B cell (primary cell): ENCODE measurements around the gene SGCA. TPM values are rescaled to one million over a fixed set of nuclear protein-coding genes. Genes with fewer than 3 reads are reported as not detected.
A peak's percentile ranks its signal among the peaks of the same experiment; 100 is the strongest.

ENCODE experiments used
- ATAC-seq: fragments of 200-7000 bp; cut with Tn5 transposase; one replicate; pipeline ENCODE4 v1.10.0; 2021; ENCODE audit warnings: low read depth, mild to moderate bottlenecking, moderate number of reproducible peaks, moderate library complexity
- CTCF ChIA-PET: fragments of 350-600 bp; sonication (Branson Sonifier 250); formaldehyde crosslinking; loops from one replicate; lab custom pipeline; 2021; ENCODE audit warnings: antibody characterized with exemption, inconsistent platforms; lab: Charles Lee
- POLR2A ChIA-PET: fragments of 350-600 bp; sonication (Branson Sonifier 250); formaldehyde crosslinking; loops from one replicate; lab custom pipeline; 2021; ENCODE audit warnings: antibody characterized with exemption; lab: Charles Lee
- DNase-seq: peaks from one replicate; pipeline ENCODE4 v3.0.0; 2013
- H2AFZ ChIP-seq: 2 replicates; pipeline ENCODE4 v1.6.1; 2012; ENCODE audit warnings: mild to moderate bottlenecking, low read depth, low read length; ENCODE audit not compliant: insufficient read depth, poor library complexity, severe bottlenecking
- H3K27ac ChIP-seq, 2 donors: 1 replicate in 1 of 2; 2 replicates in 1 of 2; pipeline ENCODE4 v1.5.1; 2012 to 2013; ENCODE audit warnings: low read length in 2 of 2, mild to moderate bottlenecking in 2 of 2, moderate library complexity in 1 of 2
- H3K27me3 ChIP-seq, 4 experiments: fragments of 200-600 bp in 1 of 4; sonication (generic) in 1 of 4; replicated peaks in 1 of 4; 1 replicate in 2 of 4; 2 replicates in 2 of 4; pipeline versions ENCODE4 v1.6.1 to v1.7.0; 2013 to 2016; ENCODE audit warnings: low read length in 3 of 4, mild to moderate bottlenecking in 2 of 4, mixed read lengths in 1 of 4, moderate library complexity in 1 of 4; ENCODE audit not compliant: insufficient read depth in 4 of 4, control insufficient read depth in 3 of 4; ENCODE audit errors: control extremely low read depth in 1 of 4
- H3K36me3 ChIP-seq, 2 experiments: replicated peaks in 1 of 2; 1 replicate in 1 of 2; 2 replicates in 1 of 2; pipeline versions ENCODE4 v1.6.1 to v1.7.1; 2013; ENCODE audit warnings: low read length in 1 of 2; ENCODE audit not compliant: insufficient read depth in 2 of 2, control insufficient read depth in 1 of 2; ENCODE audit errors: control extremely low read depth in 1 of 2, extremely low read depth in 1 of 2
- H3K4me1 ChIP-seq, 2 donors: fragments of 200-600 bp in 1 of 2; sonication (generic) in 1 of 2; 1 replicate in 1 of 2; 2 replicates in 1 of 2; pipeline versions ENCODE4 v1.5.1 to v1.6.1; 2013 to 2017; ENCODE audit warnings: low read length in 2 of 2; ENCODE audit not compliant: control insufficient read depth in 2 of 2, insufficient read depth in 2 of 2
- H3K4me2 ChIP-seq: replicated peaks from 2 replicates; pipeline ENCODE3; 2012; ENCODE audit warnings: mild to moderate bottlenecking, low read depth, low read length; ENCODE audit not compliant: poor library complexity, severe bottlenecking
- H3K4me3 ChIP-seq, 5 experiments: fragments of 200-600 bp in 1 of 5; sonication (generic) in 1 of 5; 1 replicate in 3 of 5; 2 replicates in 2 of 5; pipeline versions ENCODE4 v1.5.1 to v1.7.0; 2011 to 2016; ENCODE audit warnings: low read length in 4 of 5, mild to moderate bottlenecking in 4 of 5, low read depth in 2 of 5, control low read depth in 1 of 5, moderate library complexity in 1 of 5; ENCODE audit not compliant: insufficient read depth in 1 of 5; ENCODE audit errors: control extremely low read depth in 1 of 5, extremely low read depth in 1 of 5
- H3K79me2 ChIP-seq: fragments of 200-600 bp; sonication (generic); one replicate; pipeline ENCODE4 v1.6.0; 2016; ENCODE audit warnings: low read length; ENCODE audit not compliant: control insufficient read depth, insufficient read depth
- H3K9ac ChIP-seq: fragments of 200-600 bp; sonication (generic); 2 replicates; pipeline ENCODE4 v1.6.1; 2017; ENCODE audit warnings: mild to moderate bottlenecking, low read length, moderate library complexity
- H3K9me3 ChIP-seq, 3 donors: one replicate each; pipeline versions ENCODE4 v1.6.1 to v1.7.1; 2013; ENCODE audit warnings: low read length in 2 of 3; ENCODE audit not compliant: control insufficient read depth in 2 of 3, insufficient read depth in 1 of 3; ENCODE audit errors: control extremely low read depth in 1 of 3
- H4K20me1 ChIP-seq: 2 replicates; pipeline ENCODE4 v1.6.0; 2012; ENCODE audit warnings: mild to moderate bottlenecking, low read length; ENCODE audit not compliant: insufficient read depth, control insufficient read depth, poor library complexity, severe bottlenecking
- H3K27ac Mint-ChIP-seq: one replicate; pipeline ENCODE4 v1.8.0; 2021; ENCODE audit warnings: mixed read lengths
- H3K27me3 Mint-ChIP-seq: one replicate; pipeline ENCODE4 v1.8.0; 2021; ENCODE audit warnings: mixed read lengths
- H3K4me1 Mint-ChIP-seq: one replicate; pipeline ENCODE4 v1.8.0; 2021; ENCODE audit warnings: mixed read lengths
- H3K4me3 Mint-ChIP-seq: one replicate; pipeline ENCODE4 v1.8.0; 2021; ENCODE audit warnings: mixed read lengths
- H3K9me3 Mint-ChIP-seq: one replicate; pipeline ENCODE4 v1.8.0; 2022; ENCODE audit warnings: mixed read lengths; ENCODE audit not compliant: insufficient read depth
- EZH2 ChIP-seq: IDR thresholded peaks from 2 replicates; pipeline ENCODE4 v1.6.1; 2012; ENCODE audit warnings: borderline replicate concordance, low read depth, mild to moderate bottlenecking, moderate library complexity, low read length; ENCODE audit not compliant: insufficient read depth, poor library complexity, severe bottlenecking
- WGBS: methylation state at CpG from one replicate; pipeline ENCODE4 v1.1.5; 2013; ENCODE audit warnings: missing lambda C conversion rate; ENCODE audit not compliant: insufficient coverage; 5-methylcytosine and 5-hydroxymethylcytosine counted together
- intact Hi-C: fragments of 100-400 bp; cut with micrococcal nuclease; formaldehyde crosslinking; loops from one replicate; pipeline ENCODE4 v1.10.0; 2022
- polyA plus RNA-seq: library from polyadenylated mRNA; depleted of rRNA; stranded (reverse); fragments of >200 nt; gene quantifications from 2 replicates; pipeline ENCODE4 v1.2.3, GENCODE V29; 2012
- total RNA-seq, 2 donors: library from RNA; stranded (reverse); fragments of 120-200 nt in 1 of 2; gene quantifications; 1 replicate in 1 of 2; 2 replicates in 1 of 2; pipeline versions ENCODE4 v1.2.3 to v1.2.4, GENCODE V29; 2013 to 2022
- TF ChIP-seq, protein P1 (sequence below): fragments of 200-600 bp; IDR thresholded peaks from one replicate; pipeline ENCODE4 v1.8.0; 2022; ENCODE audit warnings: antibody characterized with exemption, mild to moderate bottlenecking

The SGCA gene
- total and polyA plus RNA-seq, 2 donors (not counting 1 experiment from before 2014, with no cell fraction given) = 4.4 to 4.5 TPM

DNA sequence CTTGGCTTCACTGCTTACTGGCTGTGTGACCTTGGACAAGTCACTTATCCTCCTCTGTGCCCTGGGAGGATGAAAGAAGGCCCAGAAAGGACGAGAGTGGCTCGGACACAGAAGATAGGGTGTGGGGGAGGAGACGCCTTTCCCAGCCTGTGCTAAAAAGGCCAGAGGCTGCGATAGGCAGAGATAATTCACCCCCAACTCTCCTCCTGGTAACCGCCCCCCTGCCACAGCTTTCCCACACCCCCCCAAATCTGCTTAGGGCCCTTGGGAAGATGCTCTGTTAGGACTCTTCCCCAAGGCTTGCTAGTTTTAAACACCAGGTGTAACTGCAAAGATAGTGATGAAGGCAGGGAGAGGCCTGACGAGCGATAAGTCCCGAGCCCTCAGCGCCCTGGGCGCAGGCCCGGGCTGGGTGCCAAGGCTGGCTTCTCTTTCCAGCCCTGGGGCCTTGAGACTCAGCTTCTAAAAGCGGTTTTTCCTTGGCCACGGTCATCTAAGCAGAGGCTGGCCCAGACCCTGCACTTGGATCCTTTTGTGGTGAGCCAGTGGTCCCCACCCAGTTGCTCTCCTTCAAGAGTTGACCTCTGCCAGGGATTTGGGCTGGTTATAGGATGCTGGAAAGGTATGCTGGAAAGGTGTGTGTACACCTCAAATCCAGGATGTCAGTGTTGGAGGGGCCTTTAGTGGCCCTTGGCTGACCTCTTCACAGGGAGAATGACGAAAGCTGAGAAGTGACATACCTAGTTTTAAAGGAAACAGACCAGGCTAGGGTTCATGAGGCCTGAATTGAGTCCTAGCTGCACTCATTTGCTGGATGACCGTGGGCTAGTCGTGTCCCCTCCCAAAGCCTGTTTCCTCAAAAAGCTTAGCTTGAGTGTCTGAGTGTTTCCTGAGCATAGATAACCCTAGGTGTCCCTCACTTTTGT lies 11.9 kb upstream of the SGCA start:
- Mint-ChIP-seq H3K4me3 (no peak overlapping the region), H3K9me3 (no peaks in the 10 kb centered on the region), H3K27ac (peak overlapping the region; percentile 71), H3K4me1 (peaks cover 21% of the 10 kb centered on the region), H3K27me3 (no peaks in the 10 kb centered on the region)
- ChIA-PET POLR2A (interaction anchor here (0.7 kb wide), 1 partner anchor 10 kb away, joined by 13 read pairs; no protein-coding TSS in a partner anchor), CTCF (interaction anchor here (0.6 to 3.4 kb wide), 8 partner anchors 10 to 1203 kb away, joined by 3 to 18 read pairs (median 5); no protein-coding TSS in a partner anchor)
- ATAC-seq (no peak), DNase-seq (no peak)
- Histone ChIP-seq H2AFZ (no peak overlapping the region), H3K4me1 (peaks cover 9 to 30% of the 10 kb centered on the region in 2 donors), H3K79me2 (peaks cover 21% of the 10 kb centered on the region), H3K9me3 (no peaks in the 10 kb centered on the region), H3K9ac (no peak overlapping the region), H4K20me1 (peaks cover 15% of the 10 kb centered on the region), H3K27me3 (no peaks in the 10 kb centered on the region), H3K4me2 (no peak overlapping the region), H3K36me3 (no peaks in the 10 kb centered on the region), H3K4me3 (no peak overlapping the region), H3K27ac (peak overlapping the region in 1 of 2 donors; percentile 49)
- WGBS = 76% methylated on average over 11 of the region's 16 CpGs
- no peak for TF ChIP-seq EZH2
- TF ChIP-seq, protein P1, sequence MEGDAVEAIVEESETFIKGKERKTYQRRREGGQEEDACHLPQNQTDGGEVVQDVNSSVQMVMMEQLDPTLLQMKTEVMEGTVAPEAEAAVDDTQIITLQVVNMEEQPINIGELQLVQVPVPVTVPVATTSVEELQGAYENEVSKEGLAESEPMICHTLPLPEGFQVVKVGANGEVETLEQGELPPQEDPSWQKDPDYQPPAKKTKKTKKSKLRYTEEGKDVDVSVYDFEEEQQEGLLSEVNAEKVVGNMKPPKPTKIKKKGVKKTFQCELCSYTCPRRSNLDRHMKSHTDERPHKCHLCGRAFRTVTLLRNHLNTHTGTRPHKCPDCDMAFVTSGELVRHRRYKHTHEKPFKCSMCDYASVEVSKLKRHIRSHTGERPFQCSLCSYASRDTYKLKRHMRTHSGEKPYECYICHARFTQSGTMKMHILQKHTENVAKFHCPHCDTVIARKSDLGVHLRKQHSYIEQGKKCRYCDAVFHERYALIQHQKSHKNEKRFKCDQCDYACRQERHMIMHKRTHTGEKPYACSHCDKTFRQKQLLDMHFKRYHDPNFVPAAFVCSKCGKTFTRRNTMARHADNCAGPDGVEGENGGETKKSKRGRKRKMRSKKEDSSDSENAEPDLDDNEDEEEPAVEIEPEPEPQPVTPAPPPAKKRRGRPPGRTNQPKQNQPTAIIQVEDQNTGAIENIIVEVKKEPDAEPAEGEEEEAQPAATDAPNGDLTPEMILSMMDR = no peak
- intact Hi-C loops = no loop called here

DNA sequence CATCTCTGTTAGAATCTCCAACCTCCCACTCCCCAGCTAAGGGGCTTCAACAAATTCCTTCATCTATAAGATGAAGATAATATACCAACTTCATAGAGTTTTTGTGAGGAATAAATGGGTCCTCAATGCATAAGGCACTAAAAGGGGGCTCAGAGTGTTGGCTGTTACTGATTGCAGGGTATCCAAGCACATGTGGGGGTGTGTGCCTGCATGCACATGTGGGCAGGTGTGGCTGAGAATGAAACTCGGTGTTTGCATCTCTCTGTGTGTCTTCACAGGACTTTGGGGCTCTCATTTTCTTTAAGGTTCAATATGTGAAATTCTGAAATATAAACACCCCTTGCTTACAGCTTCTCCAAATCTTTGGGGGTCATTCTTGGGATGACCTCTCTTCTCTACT lies 11.2 kb upstream of the SGCA start:
- intact Hi-C loops = no loop called here
- H3K4me3 Mint-ChIP-seq = no peak overlapping the region
- H3K27ac ChIP-seq = peak overlapping the region in 1 of 2 donors; percentile 7

More for the DNA sequence above, 11.2 kb upstream of the SGCA start:
- H3K9me3 Mint-ChIP-seq = no peaks in the 10 kb centered on the region
- Histone ChIP-seq H3K4me3 (no peak overlapping the region), H3K4me1 (peaks cover 9 to 30% of the 10 kb centered on the region in 2 donors), H3K4me2 (no peak overlapping the region), H2AFZ (no peak overlapping the region), H3K9me3 (no peaks in the 10 kb centered on the region), H3K27me3 (no peaks in the 10 kb centered on the region), H3K79me2 (peaks cover 14% of the 10 kb centered on the region), H4K20me1 (peaks cover 8% of the 10 kb centered on the region), H3K9ac (no peak overlapping the region), H3K36me3 (no peaks in the 10 kb centered on the region)
- ATAC-seq = no peak
- H3K27ac Mint-ChIP-seq = peak overlapping the region; percentile 71
- peaks cover 21% of the 10 kb centered on the region for H3K4me1 Mint-ChIP-seq
- no peak for DNase-seq
- no CpG with 5 or more reads among the region's 1 CpG for WGBS
- H3K27me3 Mint-ChIP-seq = no peaks in the 10 kb centered on the region
- POLR2A ChIA-PET = interaction anchor here (0.7 kb wide), 1 partner anchor 84 kb away, joined by 5 read pairs; no protein-coding TSS in a partner anchor
- CTCF ChIA-PET = interaction anchor here (1.1 to 3.4 kb wide), 5 partner anchors 11 to 61 kb away, joined by 4 to 18 read pairs (median 9); no protein-coding TSS in a partner anchor
- no peak for TF ChIP-seq EZH2
- TF ChIP-seq, protein P1 = no peak
